ENCODE data around the gene MS4A8.

DNA sequence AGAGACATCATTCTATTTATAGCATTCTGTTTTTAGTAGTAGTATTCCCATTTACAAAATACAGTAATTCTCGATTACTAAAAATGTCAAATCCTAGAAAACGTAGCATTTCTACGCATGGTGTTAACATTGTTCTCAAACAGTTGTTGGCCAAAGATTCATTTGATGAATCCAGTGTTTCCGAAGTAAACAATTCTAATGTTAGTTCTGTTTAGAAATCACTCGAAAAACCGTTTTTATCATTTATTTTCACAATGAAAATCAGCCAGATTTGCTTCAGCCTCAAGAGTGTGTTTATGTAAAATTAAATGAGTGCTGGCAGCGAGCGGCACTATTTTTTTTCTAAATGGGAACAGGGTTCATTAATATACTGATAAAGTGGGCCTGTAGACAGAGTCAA lies 32.2 kb downstream of the MS4A8 start:
- TF ChIP-seq ZNF8 (CRISPR knock-in tag; IDR thresholded peaks at IDR 0.05) (no peak), ZC3H10 (CRISPR knock-in tag; IDR thresholded peaks at IDR 0.05) (no peak), ZFP3 (CRISPR knock-in tag; IDR thresholded peaks at IDR 0.05) (no peak), OSR1 (CRISPR knock-in tag; IDR thresholded peaks at IDR 0.05) (no peak)

Measured in SK-N-SH treated with all-trans-retinoic acid at 6 μM for 48 hours (cell line).